OCI-LY7 (cell line): ENCODE measurements around the gene VCL.

Source experiments
- CTCF ChIP-seq: fragments of 200-600 bp; sonication (generic); conservative IDR thresholded peaks from 2 replicates; pipeline ENCODE4 v1.5.1; 2014; ENCODE audit warnings: mild to moderate bottlenecking, antibody characterized with exemption, low read length, moderate library complexity, mixed read lengths
- EZH2phosphoT487 ChIP-seq: fragments of 200-600 bp; sonication (generic); IDR thresholded peaks from 2 replicates; pipeline ENCODE4 v1.6.1; 2018; ENCODE audit warnings: low read depth, borderline replicate concordance, mild to moderate bottlenecking, mixed run types, antibody characterized with exemption, low read length, moderate library complexity, mixed read lengths

- TF ChIP-seq CTCF (no peak), EZH2phosphoT487 (no peak)
These were observed 52.7 kb downstream of the VCL start for GRCh38 chr10:74050653-74051052.
